ENCODE measurements around the gene ZC3H8.
"Not testable (repeated sequence)": the region's sequence is repeated elsewhere in the genome, so short reads cannot be mapped to it uniquely, and the experiment has no call there.

ZC3H8 gene

DNA sequence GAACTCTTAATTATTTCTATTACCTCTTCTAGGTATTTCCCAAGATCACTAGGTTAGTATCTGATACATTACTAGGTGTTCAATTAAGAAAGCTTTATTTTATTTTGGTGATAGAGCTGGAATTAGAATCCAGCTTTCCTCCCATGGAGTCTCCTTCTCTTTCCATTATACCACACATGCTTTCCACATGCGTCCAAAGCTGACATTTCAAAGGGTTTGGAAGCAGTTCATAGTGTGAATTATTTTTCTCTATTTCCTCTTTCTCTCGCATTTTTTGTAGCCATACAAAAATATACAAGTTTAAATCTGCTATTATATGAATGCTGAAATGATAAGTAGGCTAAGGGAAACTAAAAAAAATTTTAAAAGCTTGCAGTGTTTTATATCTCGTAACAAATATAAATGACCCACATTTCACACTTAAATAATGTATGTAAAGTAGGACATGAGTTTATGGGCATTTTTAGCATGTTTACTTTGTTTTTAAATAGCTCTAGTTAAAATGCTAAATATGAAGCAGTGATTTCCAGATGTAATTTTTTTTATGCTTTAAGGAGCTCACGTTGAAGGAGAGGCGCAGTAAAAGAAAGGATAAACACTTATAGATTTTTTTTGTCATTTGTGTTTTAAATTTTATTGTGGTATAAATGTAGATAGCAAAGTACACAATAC lies 40.7 kb upstream of the ZC3H8 start:
- H3K27me3 ChIP-seq (replicated peaks; ENCODE audit: control insufficient read depth, insufficient read depth, low read length): no peaks in the 10 kb centered on the region
- no peak overlapping the region for H3K4me3 ChIP-seq (replicated peaks; ENCODE audit: low read depth, low read length)
- H3K36me3 ChIP-seq (ENCODE audit: control insufficient read depth, insufficient read depth, low read length): no peaks in the 10 kb centered on the region
- TF ChIP-seq, protein P1, sequence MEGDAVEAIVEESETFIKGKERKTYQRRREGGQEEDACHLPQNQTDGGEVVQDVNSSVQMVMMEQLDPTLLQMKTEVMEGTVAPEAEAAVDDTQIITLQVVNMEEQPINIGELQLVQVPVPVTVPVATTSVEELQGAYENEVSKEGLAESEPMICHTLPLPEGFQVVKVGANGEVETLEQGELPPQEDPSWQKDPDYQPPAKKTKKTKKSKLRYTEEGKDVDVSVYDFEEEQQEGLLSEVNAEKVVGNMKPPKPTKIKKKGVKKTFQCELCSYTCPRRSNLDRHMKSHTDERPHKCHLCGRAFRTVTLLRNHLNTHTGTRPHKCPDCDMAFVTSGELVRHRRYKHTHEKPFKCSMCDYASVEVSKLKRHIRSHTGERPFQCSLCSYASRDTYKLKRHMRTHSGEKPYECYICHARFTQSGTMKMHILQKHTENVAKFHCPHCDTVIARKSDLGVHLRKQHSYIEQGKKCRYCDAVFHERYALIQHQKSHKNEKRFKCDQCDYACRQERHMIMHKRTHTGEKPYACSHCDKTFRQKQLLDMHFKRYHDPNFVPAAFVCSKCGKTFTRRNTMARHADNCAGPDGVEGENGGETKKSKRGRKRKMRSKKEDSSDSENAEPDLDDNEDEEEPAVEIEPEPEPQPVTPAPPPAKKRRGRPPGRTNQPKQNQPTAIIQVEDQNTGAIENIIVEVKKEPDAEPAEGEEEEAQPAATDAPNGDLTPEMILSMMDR (IDR thresholded peaks at IDR 0.05; ENCODE audit: insufficient read depth, low read length, poor library complexity, severe bottlenecking): no peak
- no peak for DNase-seq (ENCODE audit: extremely low read depth, insufficient read length)

DNA sequence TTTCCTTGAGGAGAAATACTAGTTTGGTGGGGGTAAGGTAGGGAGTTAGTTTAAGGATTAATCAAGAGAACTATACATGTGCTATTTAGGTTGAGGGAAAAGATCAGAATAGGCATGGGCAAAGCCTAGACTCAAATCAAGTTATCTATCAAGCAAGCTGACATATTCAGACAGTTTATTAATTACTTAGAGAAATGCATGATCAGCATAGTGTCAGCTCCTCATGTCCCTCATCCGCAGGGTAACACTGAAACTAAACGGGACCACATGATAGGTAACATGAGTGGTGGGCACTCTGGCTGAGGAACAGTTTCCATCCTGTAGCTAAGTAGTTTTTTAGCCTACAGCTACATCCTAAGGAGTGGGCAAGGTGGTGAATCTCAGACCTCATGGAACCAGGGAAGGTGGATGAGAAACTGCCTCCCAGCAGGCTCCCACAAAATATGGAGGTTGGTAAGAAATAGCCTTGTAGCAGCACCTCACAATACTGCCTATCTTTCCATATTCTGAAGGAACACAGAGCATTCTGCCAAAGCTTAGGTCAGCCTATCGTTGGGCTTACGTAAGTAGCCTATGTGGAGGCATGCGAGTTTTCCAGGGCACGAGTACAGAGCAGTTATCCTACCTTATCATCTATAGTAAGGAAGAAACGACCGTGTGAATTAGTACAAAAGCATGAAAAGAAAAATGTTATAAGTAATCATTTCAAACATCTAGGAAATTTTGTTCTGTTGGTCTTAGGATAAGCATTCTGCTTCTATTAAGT lies 39.0 kb upstream of the ZC3H8 start:
- H3K4me3 ChIP-seq (replicated peaks; ENCODE audit: low read depth, low read length): no peak overlapping the region
- DNase-seq (ENCODE audit: extremely low read depth, insufficient read length): no peak
- TF ChIP-seq, protein P1 (IDR thresholded peaks at IDR 0.05; ENCODE audit: insufficient read depth, low read length, poor library complexity, severe bottlenecking): no peak

DNA sequence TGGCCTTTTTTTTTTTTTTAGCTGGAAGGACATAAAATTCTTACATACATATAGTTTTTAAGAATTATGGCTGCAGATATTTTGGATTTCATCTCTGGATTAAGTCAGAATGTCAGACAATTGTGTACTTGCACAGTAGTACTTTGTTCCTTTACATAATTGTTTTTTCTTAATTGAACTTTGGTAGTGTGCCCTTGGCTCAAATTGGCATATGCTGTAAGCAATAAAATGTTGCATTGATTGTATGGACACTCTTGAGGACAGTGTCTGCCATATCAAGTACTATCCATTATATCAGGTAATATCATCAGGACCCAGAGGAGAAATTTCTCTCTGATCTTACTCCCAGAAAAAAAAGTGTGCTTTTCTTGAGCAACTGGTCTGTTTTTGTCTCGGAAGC lies 35.8 kb upstream of the ZC3H8 start:
- Histone ChIP-seq H3K36me3 (ENCODE audit: control insufficient read depth, insufficient read depth, low read length) (no peaks in the 10 kb centered on the region), H3K27me3 (replicated peaks; ENCODE audit: control insufficient read depth, insufficient read depth, low read length) (no peaks in the 10 kb centered on the region), H3K4me3 (replicated peaks; ENCODE audit: low read depth, low read length) (no peak overlapping the region)
- TF ChIP-seq, protein P1 (IDR thresholded peaks at IDR 0.05; ENCODE audit: insufficient read depth, low read length, poor library complexity, severe bottlenecking): no peak
- DNase-seq (ENCODE audit: extremely low read depth, insufficient read length): no peak

More for the DNA sequence above, 39.0 kb upstream of the ZC3H8 start:
- Histone ChIP-seq H3K27me3 (replicated peaks; ENCODE audit: control insufficient read depth, insufficient read depth, low read length) (no peaks in the 10 kb centered on the region), H3K36me3 (ENCODE audit: control insufficient read depth, insufficient read depth, low read length) (no peaks in the 10 kb centered on the region)

DNA sequence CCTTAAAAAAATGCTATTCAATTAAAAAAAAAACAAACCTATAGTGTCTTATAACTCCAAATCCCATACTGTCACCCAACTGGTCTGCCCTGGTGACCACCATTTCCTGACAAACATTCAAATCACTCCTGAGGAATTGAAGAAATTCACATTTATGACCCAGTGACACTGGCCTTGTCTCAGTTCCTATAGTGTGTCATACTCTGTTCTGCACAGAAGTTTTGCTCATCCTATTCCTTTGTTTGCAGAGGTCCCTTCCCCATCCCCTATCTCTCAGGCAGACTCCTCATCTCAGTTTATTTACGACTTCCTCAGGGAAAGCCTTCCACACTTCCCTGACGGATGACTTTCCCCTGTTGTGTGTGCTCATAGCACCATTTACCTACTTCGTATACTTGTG lies 35.2 kb upstream of the ZC3H8 start:
- H3K4me3 ChIP-seq (replicated peaks; ENCODE audit: low read depth, low read length): no peak overlapping the region
- H3K36me3 ChIP-seq (ENCODE audit: control insufficient read depth, insufficient read depth, low read length): no peaks in the 10 kb centered on the region

DNA sequence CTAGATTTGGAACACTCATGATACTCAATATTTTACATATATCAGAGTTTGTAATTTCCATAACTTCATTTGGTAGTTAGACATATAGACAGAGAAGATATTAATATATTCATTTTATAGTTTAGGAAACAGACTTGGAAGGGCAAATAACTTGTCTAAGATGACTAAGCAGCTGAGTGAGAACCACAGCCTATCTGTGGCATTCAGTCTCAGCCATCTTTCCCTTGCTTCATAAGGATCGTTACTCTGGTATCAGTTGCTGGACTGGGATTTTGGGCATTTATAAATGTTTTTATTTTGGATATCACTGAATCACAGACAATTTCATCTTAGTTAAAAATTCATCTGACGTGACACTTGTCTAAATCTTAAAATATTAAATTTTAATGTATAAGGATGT lies 28.7 kb upstream of the ZC3H8 start:
- H3K36me3 ChIP-seq (ENCODE audit: control insufficient read depth, insufficient read depth, low read length); DNase-seq (ENCODE audit: extremely low read depth, insufficient read length); H3K4me3 ChIP-seq (replicated peaks; ENCODE audit: low read depth, low read length); H3K27me3 ChIP-seq (replicated peaks; ENCODE audit: control insufficient read depth, insufficient read depth, low read length): not testable (repeated sequence)

More for the DNA sequence above, 35.2 kb upstream of the ZC3H8 start:
- TF ChIP-seq, protein P1 (IDR thresholded peaks at IDR 0.05; ENCODE audit: insufficient read depth, low read length, poor library complexity, severe bottlenecking): no peak
- H3K27me3 ChIP-seq (replicated peaks; ENCODE audit: control insufficient read depth, insufficient read depth, low read length): no peaks in the 10 kb centered on the region
- DNase-seq (ENCODE audit: extremely low read depth, insufficient read length): no peak

DNA sequence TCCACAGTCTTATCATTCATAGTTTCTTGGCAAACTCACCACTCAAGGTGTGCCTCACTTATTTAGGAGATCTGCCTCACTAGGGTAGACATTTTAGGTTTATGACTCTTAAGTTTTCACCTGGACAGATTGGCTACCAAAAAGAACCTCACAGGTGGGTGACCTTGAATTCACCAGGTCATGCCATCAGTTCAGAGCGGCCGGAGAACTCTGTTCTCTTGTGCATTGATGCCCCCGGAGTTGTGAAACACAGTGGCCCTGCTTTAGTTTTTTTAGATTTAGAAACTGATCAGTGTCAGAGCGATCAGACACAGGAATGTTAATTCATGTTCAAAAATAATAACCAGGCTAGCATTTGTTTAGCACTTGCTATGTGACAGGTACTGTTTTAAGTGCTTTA lies 27.2 kb upstream of the ZC3H8 start:
- not testable (repeated sequence) for H3K36me3 ChIP-seq (ENCODE audit: control insufficient read depth, insufficient read depth, low read length); H3K27me3 ChIP-seq (replicated peaks; ENCODE audit: control insufficient read depth, insufficient read depth, low read length); H3K4me3 ChIP-seq (replicated peaks; ENCODE audit: low read depth, low read length); DNase-seq (ENCODE audit: extremely low read depth, insufficient read length)

Measured in GM06990 (cell line).